PC-3 (cell line): ENCODE data around the gene C21orf91. TPM values are rescaled to one million over a fixed set of nuclear protein-coding genes. Genes with fewer than 3 reads are reported as not detected.

Source experiments
- ATAC-seq: fragments of 200-7000 bp; cut with Tn5 transposase; 2 replicates; pipeline ENCODE4 v1.9.1; 2020; ENCODE audit warnings: mild to moderate bottlenecking, moderate library complexity
- BruUV-seq: library from RNA; stranded (reverse); fragments of 400-500 nt; replicated peaks from 2 replicates; lab custom pipeline; 2021; lab: Mats Ljungman, UMichigan
- CTCF ChIA-PET: fragments of 300-600 bp; sonication (Branson Sonifier 250); formaldehyde crosslinking; loops from one replicate; lab custom pipeline; 2022; ENCODE audit warnings: antibody characterized with exemption; lab: Charles Lee
- POLR2A ChIA-PET: fragments of 300-600 bp; sonication (Branson Sonifier 250); formaldehyde crosslinking; loops from one replicate; lab custom pipeline; 2022; ENCODE audit warnings: antibody characterized with exemption; ENCODE audit not compliant: unreplicated experiment; lab: Charles Lee
- DNase-seq: peaks from one replicate; pipeline ENCODE4 v3.0.0-alpha.2; 2015
- H2AFZ ChIP-seq: fragments of 300-600 bp; sonication (generic); 2 replicates; pipeline ENCODE4 v1.6.0; 2016; ENCODE audit warnings: antibody characterized with exemption, low read length
- H3F3A ChIP-seq: fragments of 300-600 bp; sonication (generic); one replicate; pipeline ENCODE4 v1.6.0; 2017; ENCODE audit warnings: antibody characterized with exemption, low read length, control low read depth, mild to moderate bottlenecking; ENCODE audit not compliant: unreplicated experiment
- H3K27ac ChIP-seq: fragments of 300-600 bp; sonication (generic); 2 replicates; pipeline ENCODE4 v1.5.1; 2016; ENCODE audit warnings: mild to moderate bottlenecking, low read length
- H3K27me3 ChIP-seq: fragments of 300-600 bp; sonication (generic); 2 replicates; pipeline ENCODE4 v1.6.1; 2016; ENCODE audit warnings: low read length, mixed read lengths
- H3K36me3 ChIP-seq: fragments of 300-600 bp; sonication (generic); 2 replicates; pipeline ENCODE4 v1.6.1; 2016; ENCODE audit warnings: low read depth, mixed run types, low read length, mixed read lengths
- H3K4me1 ChIP-seq: fragments of 300-600 bp; sonication (generic); 2 replicates; pipeline ENCODE4 v1.5.1; 2016; ENCODE audit warnings: low read length; ENCODE audit not compliant: insufficient read depth
- H3K4me2 ChIP-seq: fragments of 300-600 bp; sonication (generic); 2 replicates; pipeline ENCODE4 v1.6.0; 2016; ENCODE audit warnings: low read length
- H3K4me3 ChIP-seq: fragments of 300-600 bp; sonication (generic); 2 replicates; pipeline ENCODE4 v1.5.1; 2016; ENCODE audit warnings: mild to moderate bottlenecking, low read length, mixed read lengths
- H3K79me2 ChIP-seq: fragments of 300-600 bp; sonication (generic); 2 replicates; pipeline ENCODE4 v1.6.1; 2017; ENCODE audit warnings: low read length, mixed read lengths
- H3K9ac ChIP-seq: fragments of 300-600 bp; sonication (generic); 2 replicates; pipeline ENCODE4 v1.6.0; 2016; ENCODE audit warnings: mild to moderate bottlenecking, low read length
- H3K9me2 ChIP-seq: fragments of 300-600 bp; sonication (generic); replicated peaks from 2 replicates; pipeline ENCODE4 v1.6.1; 2016; ENCODE audit warnings: mixed run types, low read length, mixed read lengths
- H3K9me3 ChIP-seq: fragments of 300-600 bp; sonication (generic); 2 replicates; pipeline ENCODE4 v1.6.1; 2016; ENCODE audit warnings: low read length, mixed read lengths
- H4K20me1 ChIP-seq: fragments of 300-600 bp; sonication (generic); 2 replicates; pipeline ENCODE4 v1.6.1; 2016; ENCODE audit warnings: low read length, mixed read lengths
- CTCF ChIP-seq: fragments of 300-600 bp; sonication (generic); conservative IDR thresholded peaks from 2 replicates; pipeline ENCODE4 v1.5.1; 2017; ENCODE audit warnings: antibody characterized with exemption, low read depth, mild to moderate bottlenecking, low read length
- EZH2 ChIP-seq: fragments of 300-600 bp; sonication (generic); IDR thresholded peaks from one replicate; pipeline ENCODE4 v1.6.1; 2017; ENCODE audit warnings: antibody characterized with exemption, mild to moderate bottlenecking, low read length; ENCODE audit not compliant: unreplicated experiment
- EZH2phosphoT487 ChIP-seq: fragments of 300-600 bp; sonication (generic); IDR thresholded peaks from 2 replicates; pipeline ENCODE4 v1.6.1; 2018; ENCODE audit warnings: mild to moderate bottlenecking, antibody characterized with exemption, low read length, borderline replicate concordance
- intact Hi-C: fragments of 100-400 bp; cut with micrococcal nuclease; formaldehyde crosslinking; loops from 2 replicates; pipeline ENCODE4 v1.9.0; 2023
- total RNA-seq: library from RNA; depleted of rRNA; stranded (reverse); fragments of >200 nt; gene quantifications from 2 replicates; pipeline ENCODE4 v1.2.3, GENCODE V29; 2014

Gene C21orf91
- total RNA-seq, 1 experiment from 2014 or later = 7.7 TPM

- H3K79me2 ChIP-seq = peaks cover 24% of the 10 kb centered on the region
- H3K9me2 ChIP-seq = no peaks in the 10 kb centered on the region
- peak; percentile 56 for DNase-seq
- no peaks in the 10 kb centered on the region for H3K27me3 ChIP-seq
- H2AFZ ChIP-seq = peak overlapping the region; percentile 75
- H3K4me1 ChIP-seq = peaks cover 17% of the 10 kb centered on the region
- H3K36me3 ChIP-seq = peaks cover 15% of the 10 kb centered on the region
- H3K9me3 ChIP-seq = no peaks in the 10 kb centered on the region
- peak overlapping the region; percentile 78 for H3K9ac ChIP-seq
- intact Hi-C loops = loop anchor here (1.0 to 10.0 kb wide), 3 partner anchors 50 to 207 kb away; no protein-coding TSS in a partner anchor
- H3K4me2 ChIP-seq = peak overlapping the region; percentile 85
- no peak for TF ChIP-seq CTCF
- TF ChIP-seq EZH2 = no peak
- no peak for TF ChIP-seq EZH2phosphoT487
- peak overlapping the region; percentile 86 for H3K4me3 ChIP-seq
- H3K27ac ChIP-seq = no peak overlapping the region
- CTCF ChIA-PET = no interaction called here
- POLR2A ChIA-PET = interaction anchor here (0.5 kb wide), 1 partner anchor 11 kb away, joined by 4 read pairs; no protein-coding TSS in a partner anchor
- H4K20me1 ChIP-seq = no peaks in the 10 kb centered on the region
- BruUV-seq = TSS peak; percentile 51
- peak; percentile 48 for ATAC-seq
- no peaks in the 10 kb centered on the region for H3F3A ChIP-seq
Observed at GRCh38 chr21:17818186-17819113, 706 bp downstream of the C21orf91 start.

- Histone ChIP-seq H3K4me2 (no peak overlapping the region), H3K4me3 (no peak overlapping the region), H3K9me2 (no peaks in the 10 kb centered on the region), H4K20me1 (no peaks in the 10 kb centered on the region), H3K9ac (no peak overlapping the region), H3K27me3 (no peaks in the 10 kb centered on the region), H3K36me3 (peaks cover 52% of the 10 kb centered on the region), H2AFZ (no peak overlapping the region), H3K79me2 (peaks cover 19% of the 10 kb centered on the region), H3K27ac (no peak overlapping the region), H3K9me3 (0 out of 2 replicates have a peak, but pooled peaks cover 13% of the 10 kb centered on the region), H3K4me1 (peaks cover 12% of the 10 kb centered on the region), H3F3A (no peaks in the 10 kb centered on the region)
- POLR2A ChIA-PET = interaction anchor here (0.6 kb wide), 1 partner anchor 79 kb away, joined by 5 read pairs; no protein-coding TSS in a partner anchor
- no peak for ATAC-seq
- no peak for DNase-seq
- intact Hi-C loops = loop anchor here (10.0 kb wide), 1 partner anchor 139 kb away; no protein-coding TSS in a partner anchor
- no TSS peak for BruUV-seq
- TF ChIP-seq EZH2phosphoT487 = no peak
- no peak for TF ChIP-seq CTCF
- no peak for TF ChIP-seq EZH2
- CTCF ChIA-PET = no interaction called here
Observed at GRCh38 chr21:17813353-17813752, 5.8 kb downstream of the C21orf91 start.

- H3K9me3 ChIP-seq = peaks cover 20% of the 10 kb centered on the region; the same call in 1 of the 2 replicates
- peaks cover 45% of the 10 kb centered on the region for H3K36me3 ChIP-seq
- no peak overlapping the region for H3K4me2 ChIP-seq
- H3K4me1 ChIP-seq = no peaks in the 10 kb centered on the region
- CTCF ChIA-PET = no interaction called here
- DNase-seq (no peak), ATAC-seq (no peak)
- H3K79me2 ChIP-seq = no peaks in the 10 kb centered on the region
- TF ChIP-seq EZH2phosphoT487 (no peak), CTCF (no peak), EZH2 (no peak)
- H2AFZ ChIP-seq = no peak overlapping the region
- intact Hi-C loops = no loop called here
- no peaks in the 10 kb centered on the region for H3F3A ChIP-seq
- H3K9me2 ChIP-seq = no peaks in the 10 kb centered on the region
- no peak overlapping the region for H3K4me3 ChIP-seq
- POLR2A ChIA-PET = no interaction called here
- no peaks in the 10 kb centered on the region for H3K27me3 ChIP-seq
- no peak overlapping the region for H3K9ac ChIP-seq
- BruUV-seq = no TSS peak
- H4K20me1 ChIP-seq = no peaks in the 10 kb centered on the region
- H3K27ac ChIP-seq = no peak overlapping the region
Observed at GRCh38 chr21:17805966-17806365, 13.2 kb downstream of the C21orf91 start.
